ENCODE measurements around the gene EPHB1. TPM values are rescaled to one million over a fixed set of nuclear protein-coding genes. Genes with fewer than 3 reads are reported as not detected.

EPHB1 gene
- total RNA-seq, 1 experiment from 2014 or later: 2.8 TPM

- no peaks in the 10 kb centered on the region for H3K9me3 Mint-ChIP-seq
- Histone ChIP-seq H3K9ac (ENCODE audit: extremely low read depth, insufficient read length, low read length) (no peak overlapping the region), H2BK12ac (ENCODE audit: insufficient read length, low read depth, low read length) (no peak overlapping the region), H2AFZ (ENCODE audit: low read length) (no peak overlapping the region), H2AK5ac (ENCODE audit: insufficient read length, low read length) (no peak overlapping the region), H3K56ac (ENCODE audit: insufficient read length, low read depth, low read length) (no peak overlapping the region), H2BK20ac (ENCODE audit: low read depth, low read length, poor library complexity, severe bottlenecking) (no peak overlapping the region), H3K4ac (ENCODE audit: low read depth, low read length) (no peak overlapping the region), H3K23ac (ENCODE audit: insufficient read length, low read depth, low read length) (no peak overlapping the region), H3K4me1 (ENCODE audit: insufficient read depth, low read length) (no peaks in the 10 kb centered on the region), H3K27me3 (ENCODE audit: insufficient read depth, low read length) (no peaks in the 10 kb centered on the region), H4K8ac (replicated peaks; ENCODE audit: insufficient read length, low read depth, low read length) (no peak overlapping the region), H2BK15ac (ENCODE audit: low read depth, low read length) (no peak overlapping the region), H3K9me3 (ENCODE audit: control insufficient read depth, low read depth, low read length) (peaks cover under 1% of the 10 kb centered on the region), H2BK5ac (ENCODE audit: insufficient read length, low read length) (no peak overlapping the region), H3K18ac (ENCODE audit: insufficient read length, low read depth, low read length) (no peak overlapping the region), H3K27ac (ENCODE audit: insufficient read length, low read depth, low read length) (no peak overlapping the region), H4K20me1 (ENCODE audit: control insufficient read depth, insufficient read depth, insufficient read length) (no peaks in the 10 kb centered on the region), H4K5ac (ENCODE audit: insufficient read length, low read depth, low read length) (no peak overlapping the region), H2BK120ac (ENCODE audit: low read depth, low read length, poor library complexity, severe bottlenecking) (no peak overlapping the region), H3K23me2 (ENCODE audit: insufficient read length, low read depth, low read length, poor library complexity, severe bottlenecking) (no peaks in the 10 kb centered on the region), H3K79me2 (ENCODE audit: insufficient read depth, low read length) (no peaks in the 10 kb centered on the region), H3K14ac (ENCODE audit: insufficient read depth, low read length) (no peak overlapping the region), H3K4me2 (ENCODE audit: insufficient read depth, insufficient read length, low read length) (no peak overlapping the region), H4K91ac (ENCODE audit: insufficient read length, low read depth, low read length) (no peak overlapping the region), H3T11ph (ENCODE audit: low read length) (no peak overlapping the region), H3K79me1 (ENCODE audit: insufficient read depth, low read depth, low read length, poor library complexity, severe bottlenecking) (no peaks in the 10 kb centered on the region)
- H3K36me3 Mint-ChIP-seq (ENCODE audit: insufficient read depth in 1 of 3, low read depth in 3 of 3): no peaks in the 10 kb centered on the region
- peaks cover 7% of the 10 kb centered on the region for H3K27me3 Mint-ChIP-seq (ENCODE audit: low read depth)
- peaks cover 0 to 16% of the 10 kb centered on the region in 2 experiments; a peak in 2 of 4 replicates for H3K4me1 Mint-ChIP-seq
- DNase-seq: no peak
- no CpG with 5 or more reads among the region's 1 CpG for WGBS (ENCODE audit: extremely low coverage, insufficient read length, low lambda C conversion rate)
- no peak overlapping the region for H3K27ac Mint-ChIP-seq
- TF ChIP-seq CTCF (conservative IDR thresholded peaks at IDR 0.05): no peak
- no peak overlapping the region for H3K4me3 Mint-ChIP-seq
These were observed 161.8 kb downstream of the EPHB1 start for GRCh38 chr3:134956844-134957243.

Measured in H9 (cell line).